ENCODE measurements around the gene DOK6. TPM values are rescaled to one million over a fixed set of nuclear protein-coding genes. Genes with fewer than 3 reads are reported as not detected.
A peak's percentile ranks its signal among the peaks of the same experiment; 100 is the strongest.

DOK6 gene
- total and polyA plus RNA-seq, 10 of the 15 experiments (the other 5 are each of a cell fraction or from before 2014, with no cell fraction given): 0.01 to 0.09 (median 0.04) TPM; not detected in 4

DNA sequence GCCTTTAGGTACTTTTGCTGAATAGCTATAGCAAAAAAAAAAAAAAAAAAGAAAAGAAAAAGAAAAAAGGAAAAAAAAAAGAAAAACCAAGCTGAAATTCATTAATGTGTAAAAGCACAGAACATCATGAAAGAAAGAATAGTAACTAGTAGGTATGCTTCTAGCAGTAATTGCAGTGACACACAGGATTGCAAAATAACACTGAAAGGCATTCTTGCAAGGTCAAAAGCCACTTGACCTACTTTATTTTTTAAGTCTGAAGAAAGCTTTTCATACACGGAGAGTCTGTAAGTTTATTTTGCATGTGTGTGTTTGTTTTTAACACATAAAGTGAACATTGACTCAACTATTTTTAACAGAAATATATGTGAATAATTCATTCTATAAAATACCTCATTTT is 54.4 kb downstream of the DOK6 start:
- no peak for DNase-seq (ENCODE audit: low read depth, low spot score)
- no peaks in the 10 kb centered on the region for H3K27me3 ChIP-seq (replicated peaks in 1 of 2; ENCODE audit: control insufficient read depth in 2 of 2, insufficient read depth in 2 of 2, low read length in 1 of 2)
- H3K9me3 ChIP-seq (replicated peaks; ENCODE audit: control insufficient read depth, insufficient read depth, low read length): no peaks in the 10 kb centered on the region
- ChIA-PET CTCF (no interaction called here), POLR2A (no interaction called here), RAD21 (ENCODE audit: unreplicated experiment) (no interaction called here), SMC1A (ENCODE audit: uncharacterized antibody, unreplicated experiment) (interaction anchor here (0.6 to 1.0 kb wide), 2 partner anchors 8 to 531 kb away, joined by 3 read pairs; no protein-coding TSS in a partner anchor)
- TF ChIP-seq E2F4 (IDR thresholded peaks at IDR 0.05; ENCODE audit: low read depth, low read length) (no peak), CHD4 (IDR thresholded peaks at IDR 0.05) (no peak), BACH1 (IDR thresholded peaks at IDR 0.05; ENCODE audit: borderline replicate concordance) (no peak)
- no peak overlapping the region for H3K9ac ChIP-seq (ENCODE audit: control insufficient read depth, insufficient read depth, low read length)
- H2AFZ ChIP-seq (ENCODE audit: control insufficient read depth, low read depth, low read length): no peak overlapping the region
- H3K36me3 ChIP-seq (ENCODE audit: control insufficient read depth in 2 of 2, insufficient read depth in 2 of 2, low read length in 1 of 2): no peaks in the 10 kb centered on the region
- 32% methylated on average over 1 of the region's 1 CpG for WGBS (ENCODE audit: insufficient coverage, insufficient replicate concordance, low lambda C conversion rate, missing lambda C conversion rate)
- no peak for ATAC-seq
- no peaks in the 10 kb centered on the region for H3K79me2 ChIP-seq (ENCODE audit: control insufficient read depth, insufficient read depth, low read length)
- FAIRE-seq: no peak
- no peaks in the 10 kb centered on the region for H4K20me1 ChIP-seq (ENCODE audit: control insufficient read depth, insufficient read depth)
- H3K4me1 ChIP-seq (ENCODE audit: control insufficient read depth, insufficient read depth, low read length): no peaks in the 10 kb centered on the region
- in situ Hi-C loops (cut with MboI): no loop called here
- H3K4me3 ChIP-seq: no peak overlapping the region
- no TSS peak for BruUV-seq (replicated peaks)
- intact Hi-C loops (cut with micrococcal nuclease; ENCODE audit: unreplicated experiment): no loop called here
- no peak overlapping the region for H3K27ac ChIP-seq (ENCODE audit: control insufficient read depth, insufficient read depth)
- no peak overlapping the region for H3K4me2 ChIP-seq (ENCODE audit: control insufficient read depth, insufficient read depth)

GRCh38 chr18:69469444-69469919 is 68.8 kb downstream of the DOK6 start:
- intact Hi-C loops (cut with micrococcal nuclease; ENCODE audit: unreplicated experiment) (no loop called here), in situ Hi-C loops (cut with MboI) (no loop called here)
- H3K27me3 ChIP-seq (replicated peaks in 1 of 2; ENCODE audit: control insufficient read depth in 2 of 2, insufficient read depth in 2 of 2, low read length in 1 of 2): no peaks in the 10 kb centered on the region
- H3K9me3 ChIP-seq (replicated peaks; ENCODE audit: control insufficient read depth, insufficient read depth, low read length): no peaks in the 10 kb centered on the region
- TF ChIP-seq IKZF2 (IDR thresholded peaks at IDR 0.05): no peak
- no peak for TF ChIP-seq NR2F1 (conservative IDR thresholded peaks at IDR 0.05)
- TF ChIP-seq CREM (IDR thresholded peaks at IDR 0.05; ENCODE audit: low read depth): 0 out of 2 replicates have a peak, but pooled peaks have one; percentile 35
- TF ChIP-seq STAT1 (conservative IDR thresholded peaks at IDR 0.05): no peak
- no peak for TF ChIP-seq MTA2 (IDR thresholded peaks at IDR 0.05; ENCODE audit: low read depth)
- TF ChIP-seq ATF7 (IDR thresholded peaks at IDR 0.05; ENCODE audit: low read depth): peak; percentile 60; the same call in 1 of the 2 replicates
- TF ChIP-seq FOS (IDR thresholded peaks at IDR 0.05; ENCODE audit: borderline replicate concordance, extremely low read depth, insufficient read length): no peak
- no peak for TF ChIP-seq SMC3 (IDR thresholded peaks at IDR 0.05; ENCODE audit: borderline replicate concordance, low read length)
- TF ChIP-seq CTCF (IDR thresholded peaks at IDR 0.05 in 2 of 3, conservative IDR thresholded peaks at IDR 0.05 in 1 of 3; ENCODE audit: control insufficient read depth in 2 of 3, extremely low read depth in 1 of 3, insufficient read depth in 1 of 3, low read depth in 3 of 3, low read length in 3 of 3): peak; percentile 5 to 26 (median 16); a peak in 1 of 6 replicates
- no peak for TF ChIP-seq MEF2B (IDR thresholded peaks at IDR 0.05; ENCODE audit: partially characterized antibody, poor library complexity, severe bottlenecking)
- TF ChIP-seq, protein P1, sequence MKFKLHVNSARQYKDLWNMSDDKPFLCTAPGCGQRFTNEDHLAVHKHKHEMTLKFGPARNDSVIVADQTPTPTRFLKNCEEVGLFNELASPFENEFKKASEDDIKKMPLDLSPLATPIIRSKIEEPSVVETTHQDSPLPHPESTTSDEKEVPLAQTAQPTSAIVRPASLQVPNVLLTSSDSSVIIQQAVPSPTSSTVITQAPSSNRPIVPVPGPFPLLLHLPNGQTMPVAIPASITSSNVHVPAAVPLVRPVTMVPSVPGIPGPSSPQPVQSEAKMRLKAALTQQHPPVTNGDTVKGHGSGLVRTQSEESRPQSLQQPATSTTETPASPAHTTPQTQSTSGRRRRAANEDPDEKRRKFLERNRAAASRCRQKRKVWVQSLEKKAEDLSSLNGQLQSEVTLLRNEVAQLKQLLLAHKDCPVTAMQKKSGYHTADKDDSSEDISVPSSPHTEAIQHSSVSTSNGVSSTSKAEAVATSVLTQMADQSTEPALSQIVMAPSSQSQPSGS (IDR thresholded peaks at IDR 0.05; ENCODE audit: low read length): peak; percentile 43
- ChIA-PET POLR2A (no interaction called here), SMC1A (ENCODE audit: uncharacterized antibody, unreplicated experiment) (no interaction called here), RAD21 (ENCODE audit: unreplicated experiment) (no interaction called here), CTCF (no interaction called here)
- WGBS (ENCODE audit: insufficient coverage, insufficient replicate concordance, low lambda C conversion rate, missing lambda C conversion rate): 58% methylated on average over 27 of the region's 27 CpGs
- no peaks in the 10 kb centered on the region for H3K4me1 ChIP-seq (ENCODE audit: control insufficient read depth, insufficient read depth, low read length)
- FAIRE-seq (no peak), ATAC-seq (peak; percentile 46; the same call in 2 of the 3 replicates), DNase-seq (ENCODE audit: low read depth, low spot score) (no peak)
- H2AFZ ChIP-seq (ENCODE audit: control insufficient read depth, low read depth, low read length): no peak overlapping the region
- H3K4me3 ChIP-seq: no peak overlapping the region
- H3K9ac ChIP-seq (ENCODE audit: control insufficient read depth, insufficient read depth, low read length): no peak overlapping the region
- no TSS peak for BruUV-seq (replicated peaks)
- no peaks in the 10 kb centered on the region for H4K20me1 ChIP-seq (ENCODE audit: control insufficient read depth, insufficient read depth)
- no peaks in the 10 kb centered on the region for H3K36me3 ChIP-seq (ENCODE audit: control insufficient read depth in 2 of 2, insufficient read depth in 2 of 2, low read length in 1 of 2)
- no peak overlapping the region for H3K4me2 ChIP-seq (ENCODE audit: control insufficient read depth, insufficient read depth)
- H3K27ac ChIP-seq (ENCODE audit: control insufficient read depth, insufficient read depth): no peak overlapping the region
- no peaks in the 10 kb centered on the region for H3K79me2 ChIP-seq (ENCODE audit: control insufficient read depth, insufficient read depth, low read length)
